Breast epithelium (tissue), 4 donors: ENCODE data around the gene STEAP4. TPM values are rescaled to one million over a fixed set of nuclear protein-coding genes. Genes with fewer than 3 reads are reported as not detected.

ENCODE experiments used
- DNase-seq, 2 donors: peaks; one replicate each; pipeline ENCODE4 v3.0.0-alpha.2; 2019; ENCODE audit warnings: low spot score in 2 of 2
- H3K27ac ChIP-seq, 2 donors: fragments of 200-600 bp; sonication (generic) in 1 of 2; one replicate each; pipeline ENCODE4 v1.5.1; 2016 to 2019; ENCODE audit warnings: mild to moderate bottlenecking in 1 of 2
- H3K27me3 ChIP-seq, 2 donors: fragments of 200-600 bp; sonication (generic) in 1 of 2; one replicate each; pipeline versions ENCODE4 v1.5.1 to v1.6.0; 2017 to 2019; ENCODE audit warnings: control low read depth in 1 of 2, mild to moderate bottlenecking in 1 of 2
- H3K36me3 ChIP-seq: fragments of 200-600 bp; one replicate; pipeline ENCODE4 v1.5.1; 2019
- H3K4me1 ChIP-seq, 2 donors: fragments of 200-600 bp; sonication (generic); one replicate each; pipeline ENCODE4 v1.5.1; 2016 to 2019; ENCODE audit warnings: control low read depth in 1 of 2
- H3K4me3 ChIP-seq, 3 donors: fragments of 200-600 bp; sonication (generic); 1 replicate in 2 of 3; 2 replicates in 1 of 3; pipeline ENCODE4 v1.5.1; 2016 to 2019; ENCODE audit warnings: mild to moderate bottlenecking in 3 of 3, moderate library complexity in 2 of 3
- H3K9me3 ChIP-seq, 2 donors: fragments of 200-600 bp; sonication (generic) in 1 of 2; one replicate each; pipeline ENCODE4 v1.5.1; 2016 to 2019; ENCODE audit warnings: control low read depth in 1 of 2
- POLR2A ChIP-seq: fragments of 450-650 bp; IDR thresholded peaks from one replicate; pipeline ENCODE4 v1.6.1; 2016; ENCODE audit warnings: antibody characterized with exemption, mild to moderate bottlenecking, moderate library complexity
- POLR2AphosphoS5 ChIP-seq, 3 donors: sonication (generic); formaldehyde crosslinking; IDR thresholded peaks; one replicate each; pipeline ENCODE4 v1.6.1; 2017; ENCODE audit warnings: antibody characterized with exemption in 3 of 3
- intact Hi-C: fragments of 100-400 bp; cut with DNase I; formaldehyde crosslinking; loops from one replicate; pipeline ENCODE4 v1.15.1; 2023; ENCODE audit warnings: low total_unique reads
- total RNA-seq, 3 donors: library from RNA; depleted of rRNA; stranded (reverse); fragments of >200 nt; gene quantifications; one replicate each; pipeline ENCODE4 v1.1.0, GENCODE V29; 2016
- TF ChIP-seq, protein P1 (sequence below), 3 donors: fragments of 450-650 bp; IDR thresholded peaks; one replicate each; pipeline ENCODE4 v1.5.1; 2016 to 2017; ENCODE audit warnings: antibody characterized with exemption in 3 of 3, mild to moderate bottlenecking in 3 of 3, moderate library complexity in 3 of 3

Gene STEAP4
- total RNA-seq, 3 donors from 2014 or later = 49.3 to 165 (median 73.1) TPM

DNA sequence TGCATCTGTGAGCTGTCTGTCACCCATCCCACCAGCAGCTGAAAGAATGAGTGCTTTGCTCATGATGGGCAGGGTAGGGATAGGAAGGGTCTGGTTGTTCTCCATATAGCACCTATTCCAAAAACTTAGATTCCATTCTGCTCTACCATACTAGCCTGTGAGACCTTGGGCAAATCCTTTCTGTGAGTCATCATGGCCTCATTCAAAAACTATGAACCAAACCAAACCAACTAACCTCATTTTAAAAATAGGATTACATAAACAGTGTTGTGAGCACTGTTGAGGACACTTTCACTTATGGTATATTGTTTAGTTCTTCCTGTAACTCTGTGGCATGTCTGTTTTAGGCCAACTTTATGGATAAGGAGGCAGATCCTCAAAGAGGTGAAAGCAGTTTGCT, 30.9 kb upstream of the STEAP4 start:
- DNase-seq = no peak
- H3K27me3 ChIP-seq = no peaks in the 10 kb centered on the region
- H3K4me1 ChIP-seq = no peaks in the 10 kb centered on the region
- no peaks in the 10 kb centered on the region for H3K9me3 ChIP-seq
- no peak for TF ChIP-seq POLR2A
- TF ChIP-seq, protein P1, sequence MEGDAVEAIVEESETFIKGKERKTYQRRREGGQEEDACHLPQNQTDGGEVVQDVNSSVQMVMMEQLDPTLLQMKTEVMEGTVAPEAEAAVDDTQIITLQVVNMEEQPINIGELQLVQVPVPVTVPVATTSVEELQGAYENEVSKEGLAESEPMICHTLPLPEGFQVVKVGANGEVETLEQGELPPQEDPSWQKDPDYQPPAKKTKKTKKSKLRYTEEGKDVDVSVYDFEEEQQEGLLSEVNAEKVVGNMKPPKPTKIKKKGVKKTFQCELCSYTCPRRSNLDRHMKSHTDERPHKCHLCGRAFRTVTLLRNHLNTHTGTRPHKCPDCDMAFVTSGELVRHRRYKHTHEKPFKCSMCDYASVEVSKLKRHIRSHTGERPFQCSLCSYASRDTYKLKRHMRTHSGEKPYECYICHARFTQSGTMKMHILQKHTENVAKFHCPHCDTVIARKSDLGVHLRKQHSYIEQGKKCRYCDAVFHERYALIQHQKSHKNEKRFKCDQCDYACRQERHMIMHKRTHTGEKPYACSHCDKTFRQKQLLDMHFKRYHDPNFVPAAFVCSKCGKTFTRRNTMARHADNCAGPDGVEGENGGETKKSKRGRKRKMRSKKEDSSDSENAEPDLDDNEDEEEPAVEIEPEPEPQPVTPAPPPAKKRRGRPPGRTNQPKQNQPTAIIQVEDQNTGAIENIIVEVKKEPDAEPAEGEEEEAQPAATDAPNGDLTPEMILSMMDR (IDR thresholded peaks at IDR 0.05) = no peak
- intact Hi-C loops = no loop called here
- no peak overlapping the region for H3K27ac ChIP-seq
- H3K4me3 ChIP-seq = no peak overlapping the region
- no peaks in the 10 kb centered on the region for H3K36me3 ChIP-seq

DNA sequence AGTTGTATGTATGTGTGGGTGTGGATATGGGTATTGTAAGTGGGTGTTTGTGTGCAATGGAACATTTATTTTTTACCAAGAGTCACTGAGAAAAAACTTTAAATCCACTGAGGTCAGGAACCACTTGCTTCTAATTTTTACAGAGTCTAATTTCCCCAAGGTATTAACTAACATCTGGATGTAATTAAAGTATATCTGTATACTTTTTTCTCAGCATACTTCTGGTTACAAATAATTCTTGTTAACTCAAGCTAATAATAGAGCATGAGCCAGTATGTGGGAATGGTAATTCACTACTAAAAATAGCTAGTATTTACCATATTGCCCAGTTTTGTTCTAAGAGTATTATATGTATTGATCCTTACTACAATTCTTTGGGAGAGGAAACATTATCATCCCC, 24.6 kb upstream of the STEAP4 start:
- Histone ChIP-seq H3K27me3 (no peaks in the 10 kb centered on the region), H3K36me3 (no peaks in the 10 kb centered on the region), H3K9me3 (no peaks in the 10 kb centered on the region), H3K27ac (no peak overlapping the region), H3K4me3 (no peak overlapping the region), H3K4me1 (no peaks in the 10 kb centered on the region)
- DNase-seq = no peak
- intact Hi-C loops = no loop called here
- TF ChIP-seq, protein P1 (IDR thresholded peaks at IDR 0.05) = no peak
- TF ChIP-seq POLR2AphosphoS5 (IDR thresholded peaks at IDR 0.05) (no peak), POLR2A (no peak)

- H3K27me3 ChIP-seq = no peaks in the 10 kb centered on the region
- H3K36me3 ChIP-seq = no peaks in the 10 kb centered on the region
- DNase-seq = no peak
- intact Hi-C loops = no loop called here
- no peak overlapping the region for H3K4me3 ChIP-seq
- peak overlapping the region in 1 of 2 donors; percentile 45 for H3K27ac ChIP-seq
- TF ChIP-seq, protein P1 (IDR thresholded peaks at IDR 0.05) = no peak
- TF ChIP-seq POLR2AphosphoS5 (IDR thresholded peaks at IDR 0.05) = no peak
- no peak for TF ChIP-seq POLR2A
- no peaks in the 10 kb centered on the region for H3K9me3 ChIP-seq
- no peaks in the 10 kb centered on the region for H3K4me1 ChIP-seq
Measured at GRCh38 chr7:88329532-88330463, 23.1 kb upstream of the STEAP4 start.

- Histone ChIP-seq H3K9me3 (no peaks in the 10 kb centered on the region), H3K4me1 (no peaks in the 10 kb centered on the region), H3K36me3 (no peaks in the 10 kb centered on the region), H3K4me3 (no peak overlapping the region), H3K27ac (no peak overlapping the region), H3K27me3 (no peaks in the 10 kb centered on the region)
- intact Hi-C loops = no loop called here
- DNase-seq = no peak
- TF ChIP-seq POLR2AphosphoS5 (IDR thresholded peaks at IDR 0.05) (no peak), POLR2A (no peak)
- TF ChIP-seq, protein P1 (IDR thresholded peaks at IDR 0.05) = no peak
Measured at GRCh38 chr7:88328787-88329186, 22.1 kb upstream of the STEAP4 start.

- no peak overlapping the region for H3K4me3 ChIP-seq
- no peaks in the 10 kb centered on the region for H3K36me3 ChIP-seq
- no peaks in the 10 kb centered on the region for H3K27me3 ChIP-seq
- no peak for DNase-seq
- intact Hi-C loops = no loop called here
- no peaks in the 10 kb centered on the region for H3K9me3 ChIP-seq
- no peak overlapping the region for H3K27ac ChIP-seq
- no peaks in the 10 kb centered on the region for H3K4me1 ChIP-seq
- TF ChIP-seq POLR2A = no peak
- TF ChIP-seq, protein P1 (IDR thresholded peaks at IDR 0.05) = no peak
- TF ChIP-seq POLR2AphosphoS5 (IDR thresholded peaks at IDR 0.05) = no peak
Measured at GRCh38 chr7:88324699-88325098, 18.0 kb upstream of the STEAP4 start.
